Measurements from ENCODE around the gene PSMB11.

The PSMB11 gene

DNA sequence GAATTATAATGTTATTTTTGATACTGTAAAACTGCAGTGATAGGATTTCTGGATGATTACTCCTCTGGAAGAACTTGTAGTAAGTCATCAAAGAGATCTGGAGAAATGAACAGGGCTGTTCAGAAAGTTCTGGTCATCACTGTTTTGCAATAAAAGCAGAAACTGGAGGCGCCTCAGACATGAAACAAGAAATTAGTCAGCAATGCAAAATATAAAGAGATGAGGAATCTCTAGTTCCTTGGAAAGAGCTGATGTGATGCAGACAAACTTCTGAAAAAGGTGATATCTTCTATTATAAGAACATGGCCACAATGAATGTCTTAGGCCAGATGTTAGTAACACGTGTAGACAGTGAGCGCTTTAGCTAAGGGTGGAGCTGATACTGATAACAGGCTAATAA, 43.4 kb downstream of the PSMB11 start:
- no peak for DNase-seq (ENCODE audit: low read depth in 2 of 2)

DNA sequence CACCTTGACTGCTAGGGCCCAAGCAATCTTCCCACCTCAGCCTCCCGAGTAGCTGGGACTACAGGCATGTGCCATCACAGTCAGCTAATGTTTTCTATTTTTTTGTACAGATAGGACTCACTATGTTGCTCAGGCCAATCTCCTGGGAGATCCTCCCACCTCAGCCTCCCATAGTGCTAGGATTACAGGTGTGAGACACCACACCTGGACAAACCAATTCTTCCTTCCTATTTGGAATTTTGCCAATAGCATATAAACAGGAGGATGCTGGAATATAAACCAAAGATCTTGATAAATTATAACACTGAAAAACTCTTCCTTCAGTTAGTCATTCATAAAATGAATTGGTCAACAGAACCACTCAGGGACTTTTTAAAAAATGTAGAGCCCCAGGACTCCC, 44.6 kb downstream of the PSMB11 start:
- no peak for DNase-seq (ENCODE audit: low read depth in 2 of 2)

DNA sequence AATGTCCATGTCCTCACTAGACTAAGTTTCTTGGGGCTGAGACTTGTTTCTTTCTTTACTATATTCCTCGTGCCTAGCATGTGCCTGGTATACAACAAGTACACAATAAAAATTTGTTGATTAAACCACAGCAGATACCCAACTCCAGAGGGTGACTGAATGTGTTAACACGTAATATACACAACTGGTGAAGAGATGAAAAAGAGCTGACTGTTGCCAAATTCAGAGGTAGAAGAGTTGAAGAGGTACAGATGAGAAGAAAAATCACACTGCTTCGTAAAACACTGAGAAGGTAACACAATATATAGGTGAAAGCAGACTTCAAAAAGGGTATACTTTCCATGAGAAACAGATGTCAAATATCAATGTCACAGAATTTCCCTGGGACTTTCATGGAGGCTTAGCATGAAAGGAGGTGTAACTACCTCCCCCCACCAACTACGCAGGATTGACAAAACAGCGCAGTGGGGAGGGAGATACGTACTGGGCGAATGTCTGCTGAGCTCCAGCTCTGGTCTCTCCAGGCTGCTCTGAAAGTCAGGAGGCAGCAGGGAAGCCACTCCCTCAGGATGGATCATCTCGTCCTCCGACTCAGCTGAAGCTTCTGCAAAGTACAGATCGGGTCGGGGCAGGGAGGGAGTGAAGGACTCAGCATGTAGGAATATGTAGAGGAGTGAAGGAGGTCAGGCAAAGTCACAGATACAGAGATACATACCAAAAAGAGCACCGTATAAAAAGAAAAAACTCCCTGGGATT, 47.7 kb downstream of the PSMB11 start:
- DNase-seq (ENCODE audit: low read depth in 2 of 2): no peak

DNA sequence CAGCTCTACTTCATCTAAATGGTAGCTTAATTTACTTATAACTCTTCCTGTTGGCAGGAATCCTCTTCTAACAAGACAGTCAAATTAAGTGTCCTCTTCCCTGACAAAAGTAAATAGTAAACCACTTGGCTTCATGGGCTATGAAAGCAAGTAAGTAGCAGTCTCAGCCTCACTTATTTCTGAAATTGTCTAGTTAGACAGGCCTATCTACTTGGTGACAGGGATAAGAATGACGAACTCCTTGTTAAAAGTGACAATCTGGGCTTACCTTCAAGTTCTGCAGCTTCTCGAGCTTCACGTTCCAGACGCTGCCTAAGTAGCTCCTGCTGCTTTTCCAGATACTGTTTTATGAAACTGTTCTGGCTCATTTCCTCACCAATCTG, 48.2 kb downstream of the PSMB11 start:
- no peak for DNase-seq (ENCODE audit: low read depth in 2 of 2)

DNA sequence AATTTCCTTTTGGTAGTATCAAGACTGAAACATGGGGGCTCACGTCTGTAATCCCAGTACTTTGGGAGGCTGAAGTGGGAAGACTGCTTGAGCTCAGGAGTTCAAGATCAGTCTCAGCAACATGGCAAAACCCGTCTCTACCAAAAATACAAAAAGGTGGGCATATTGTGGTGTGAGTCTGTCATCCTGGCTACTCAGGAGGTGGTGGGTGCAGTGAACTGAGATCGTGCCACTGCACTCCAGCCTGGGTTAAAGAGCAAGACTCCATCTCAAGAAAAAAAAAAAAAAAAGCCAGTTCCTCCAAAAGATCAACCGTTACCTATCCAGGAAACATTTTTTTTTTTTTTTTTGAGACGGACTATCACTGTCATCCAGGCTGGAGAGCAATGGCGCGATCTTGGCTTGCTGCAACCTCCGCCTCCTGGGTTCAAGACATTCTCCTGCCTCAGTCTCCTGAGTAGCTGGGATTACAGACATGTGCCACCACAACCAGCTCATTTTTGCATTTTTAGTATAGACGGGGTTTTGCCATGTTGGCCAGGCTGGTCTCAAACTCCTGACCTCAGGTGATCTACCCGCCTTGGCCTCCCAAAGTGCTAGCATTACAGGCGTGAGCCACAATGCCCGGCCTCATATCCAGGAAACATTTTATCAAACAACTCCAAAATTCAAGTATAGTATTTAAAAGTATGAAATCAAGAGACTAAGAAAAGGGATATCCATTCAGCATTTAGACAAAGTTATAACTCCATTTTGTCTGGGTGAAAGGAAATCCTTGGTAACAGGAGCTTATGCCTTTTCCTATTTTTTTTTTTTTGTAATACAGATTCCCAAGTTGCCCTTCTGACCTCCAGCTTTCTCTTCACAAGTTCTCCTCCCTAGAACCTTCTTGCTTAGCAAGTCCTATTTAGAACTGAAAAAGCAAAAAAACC, 49.5 kb downstream of the PSMB11 start:
- no peak for DNase-seq (ENCODE audit: low read depth in 2 of 2)

DNA sequence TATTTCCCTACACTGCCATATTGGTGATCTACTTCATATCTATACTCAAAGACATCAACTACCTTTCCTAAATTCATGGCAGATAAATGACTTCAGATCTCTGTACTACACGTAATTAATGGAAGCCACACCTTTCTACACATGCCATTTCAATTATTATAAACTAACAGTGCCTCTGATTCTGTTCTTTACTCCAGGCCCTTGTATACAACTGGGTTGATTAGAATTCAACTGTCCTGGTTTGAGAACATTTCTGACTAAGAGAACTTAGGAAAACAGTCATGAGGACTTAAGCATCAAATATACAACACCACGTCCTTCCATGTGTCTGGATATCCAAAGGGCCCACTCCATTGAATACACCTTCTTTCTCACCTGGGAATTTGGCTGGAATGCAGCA, 51.1 kb downstream of the PSMB11 start:
- no peak for DNase-seq (ENCODE audit: low read depth in 2 of 2)

DNA sequence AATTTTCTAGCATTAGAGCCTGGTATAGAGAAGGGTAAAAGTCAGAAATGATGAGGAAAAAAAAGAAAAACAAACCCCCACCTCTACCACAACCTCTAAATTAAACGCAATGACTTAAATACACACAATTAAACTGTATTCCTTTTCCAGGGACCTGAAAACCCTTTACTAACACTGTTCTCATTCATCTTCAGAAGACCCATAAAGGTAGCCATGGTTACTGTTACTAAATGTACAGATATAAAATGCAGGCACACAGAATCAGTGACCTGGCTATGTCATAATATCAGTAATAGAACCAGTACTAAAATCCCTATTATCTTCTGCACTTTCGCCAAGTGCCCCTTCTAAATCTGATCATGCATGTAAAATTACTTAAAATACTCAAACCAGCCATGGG, 51.5 kb downstream of the PSMB11 start:
- DNase-seq (ENCODE audit: low read depth in 2 of 2): no peak
